ENCODE results near the gene TUBB4A. TPM values are rescaled to one million over a fixed set of nuclear protein-coding genes. Genes with fewer than 3 reads are reported as not detected.

The TUBB4A gene
- total and polyA plus RNA-seq, 10 of the 15 experiments (the other 5 are each of a cell fraction or from before 2014, with no cell fraction given): 0.29 to 22.4 (median 3.8) TPM

DNA sequence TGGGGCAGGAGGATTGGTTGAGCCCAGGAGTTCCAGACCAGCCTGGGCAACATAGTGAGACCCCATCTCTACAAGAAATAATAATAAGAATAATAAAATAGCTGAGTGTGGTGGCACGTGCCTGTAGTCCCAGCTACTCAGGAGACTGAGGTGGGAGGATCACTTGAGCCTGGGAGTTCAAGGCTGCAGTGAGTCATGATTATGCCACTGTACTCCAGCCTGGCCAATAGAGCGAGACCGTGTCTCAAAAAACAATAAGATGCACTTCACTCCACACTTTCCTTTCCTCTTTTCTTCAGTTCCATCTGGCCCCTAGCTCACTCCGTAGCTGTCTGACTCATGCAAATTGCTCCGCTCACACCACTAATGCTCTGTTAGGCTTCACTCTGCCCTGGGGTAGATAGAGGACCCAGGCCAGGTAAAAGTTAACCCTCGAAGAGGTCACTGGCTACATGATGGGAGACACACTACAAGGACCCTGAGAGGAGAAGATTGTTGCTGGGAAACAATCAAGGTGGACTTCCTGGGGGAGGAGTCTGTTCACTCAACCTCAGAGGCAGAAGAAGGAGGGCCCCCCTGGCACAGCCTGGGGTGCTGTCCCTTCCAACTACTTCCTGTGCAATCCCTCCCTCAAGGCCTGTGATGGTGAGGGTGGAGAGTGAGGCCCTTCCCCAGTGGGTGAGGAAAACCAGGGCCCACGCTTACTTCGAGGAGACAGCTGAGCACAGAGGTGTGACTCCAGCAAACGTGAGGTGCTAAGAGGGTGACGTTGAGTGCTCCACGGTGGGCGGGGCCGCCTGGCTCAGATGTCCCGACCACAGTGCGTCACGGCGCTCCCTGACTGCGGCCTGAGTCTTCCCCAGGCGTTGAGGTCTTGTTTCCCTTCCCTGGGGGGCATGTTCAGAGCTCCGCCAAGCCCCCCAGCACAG lies 19.9 kb upstream of the TUBB4A start:
- BruUV-seq (replicated peaks): TSS peak; percentile 79
- Histone ChIP-seq H3K4me2 (ENCODE audit: control insufficient read depth, insufficient read depth) (peak overlapping the region; percentile 93), H3K27ac (ENCODE audit: control insufficient read depth, insufficient read depth) (peak overlapping the region; percentile 99), H3K9ac (ENCODE audit: control insufficient read depth, insufficient read depth, low read length) (peak overlapping the region; percentile 69), H3K36me3 (ENCODE audit: control insufficient read depth in 2 of 2, insufficient read depth in 2 of 2, low read length in 1 of 2) (no peaks in the 10 kb centered on the region), H3K79me2 (ENCODE audit: control insufficient read depth, insufficient read depth, low read length) (peaks cover 8% of the 10 kb centered on the region), H3K4me1 (ENCODE audit: control insufficient read depth, insufficient read depth, low read length) (peaks cover 52% of the 10 kb centered on the region), H4K20me1 (ENCODE audit: control insufficient read depth, insufficient read depth) (no peaks in the 10 kb centered on the region), H3K9me3 (replicated peaks; ENCODE audit: control insufficient read depth, insufficient read depth, low read length) (no peaks in the 10 kb centered on the region; the same call in 1 of the 3 replicates), H2AFZ (ENCODE audit: control insufficient read depth, low read depth, low read length) (peak overlapping the region; percentile 80), H3K4me3 (peak overlapping the region; percentile 60), H3K27me3 (replicated peaks in 1 of 2; ENCODE audit: control insufficient read depth in 2 of 2, insufficient read depth in 2 of 2, low read length in 1 of 2) (no peaks in the 10 kb centered on the region)
- RAD21 ChIA-PET (ENCODE audit: unreplicated experiment): interaction anchor here (0.9 to 3.0 kb wide), 12 partner anchors 9 to 112 kb away, joined by 3 to 15 read pairs (median 6); partner anchors contain the start of gene TNFSF9
- 5% methylated on average over 20 of the region's 20 CpGs for WGBS (ENCODE audit: insufficient coverage, insufficient replicate concordance, low lambda C conversion rate, missing lambda C conversion rate)
- FAIRE-seq (peak; percentile 73), ATAC-seq (peak; percentile 70), DNase-seq (ENCODE audit: low read depth, low spot score) (peak; percentile 95)
- POLR2A ChIA-PET: interaction anchor here (0.6 to 4.0 kb wide), 11 partner anchors 9 to 251 kb away, joined by 3 to 23 read pairs (median 7); partner anchors contain the start of genes TNFSF14, TNFSF9 and VAV1
- CTCF ChIA-PET: interaction anchor here (0.6 to 3.7 kb wide), 9 partner anchors 14 to 342 kb away, joined by 3 to 13 read pairs (median 7); no protein-coding TSS in a partner anchor
- SMC1A ChIA-PET (ENCODE audit: uncharacterized antibody, unreplicated experiment): interaction anchor here (0.8 to 2.3 kb wide), 23 partner anchors 9 to 341 kb away, joined by 3 to 11 read pairs (median 4); partner anchors contain the start of genes SLC25A23 and TNFSF9
- in situ Hi-C loops (cut with MboI): loop anchor here (5.0 to 10.0 kb wide), 2 partner anchors 70 to 1183 kb away; partner anchors contain the start of genes CD70 and FCER2
- intact Hi-C loops (cut with micrococcal nuclease; ENCODE audit: unreplicated experiment): no loop called here
- TF ChIP-seq ZNF207 (IDR thresholded peaks at IDR 0.05; ENCODE audit: borderline replicate concordance) (peak; percentile 49; the same call in 1 of the 2 replicates), SMARCA5 (IDR thresholded peaks at IDR 0.05) (peak; percentile 88), MYC (IDR thresholded peaks at IDR 0.05; ENCODE audit: insufficient read depth, insufficient read length, insufficient replicate concordance, low read length, severe bottlenecking) (no peak), RB1 (IDR thresholded peaks at IDR 0.05; ENCODE audit: borderline replicate concordance) (peak; percentile 48; the same call in 1 of the 2 replicates), JUNB (IDR thresholded peaks at IDR 0.05) (no peak; the same call in 1 of the 2 replicates), NFYA (IDR thresholded peaks at IDR 0.05; ENCODE audit: borderline replicate concordance, low read depth, low read length) (no peak), NR2C1 (IDR thresholded peaks at IDR 0.05) (no peak; the same call in 1 of the 2 replicates), RBBP5 (conservative IDR thresholded peaks at IDR 0.05) (no peak), IKZF2 (IDR thresholded peaks at IDR 0.05) (peak; percentile 94 to 95), YY1 (IDR thresholded peaks at IDR 0.05; ENCODE audit: low read depth, low read length) (peak; percentile 32; the same call in 1 of the 2 replicates), NFXL1 (IDR thresholded peaks at IDR 0.05; ENCODE audit: borderline replicate concordance) (no peak), KAT2A (conservative IDR thresholded peaks at IDR 0.05; ENCODE audit: control insufficient read depth, low read depth, low read length) (no peak), SPI1 (IDR thresholded peaks at IDR 0.05; ENCODE audit: borderline replicate concordance, insufficient read depth, low read depth, low read length) (peak; percentile 73; the same call in 1 of the 2 replicates), GABPA (IDR thresholded peaks at IDR 0.05; ENCODE audit: low read depth) (no peak)
- TF ChIP-seq, protein P1, sequence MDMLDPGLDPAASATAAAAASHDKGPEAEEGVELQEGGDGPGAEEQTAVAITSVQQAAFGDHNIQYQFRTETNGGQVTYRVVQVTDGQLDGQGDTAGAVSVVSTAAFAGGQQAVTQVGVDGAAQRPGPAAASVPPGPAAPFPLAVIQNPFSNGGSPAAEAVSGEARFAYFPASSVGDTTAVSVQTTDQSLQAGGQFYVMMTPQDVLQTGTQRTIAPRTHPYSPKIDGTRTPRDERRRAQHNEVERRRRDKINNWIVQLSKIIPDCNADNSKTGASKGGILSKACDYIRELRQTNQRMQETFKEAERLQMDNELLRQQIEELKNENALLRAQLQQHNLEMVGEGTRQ (IDR thresholded peaks at IDR 0.05; ENCODE audit: borderline replicate concordance, low read depth, low read length): no peak
- TF ChIP-seq, protein P2, sequence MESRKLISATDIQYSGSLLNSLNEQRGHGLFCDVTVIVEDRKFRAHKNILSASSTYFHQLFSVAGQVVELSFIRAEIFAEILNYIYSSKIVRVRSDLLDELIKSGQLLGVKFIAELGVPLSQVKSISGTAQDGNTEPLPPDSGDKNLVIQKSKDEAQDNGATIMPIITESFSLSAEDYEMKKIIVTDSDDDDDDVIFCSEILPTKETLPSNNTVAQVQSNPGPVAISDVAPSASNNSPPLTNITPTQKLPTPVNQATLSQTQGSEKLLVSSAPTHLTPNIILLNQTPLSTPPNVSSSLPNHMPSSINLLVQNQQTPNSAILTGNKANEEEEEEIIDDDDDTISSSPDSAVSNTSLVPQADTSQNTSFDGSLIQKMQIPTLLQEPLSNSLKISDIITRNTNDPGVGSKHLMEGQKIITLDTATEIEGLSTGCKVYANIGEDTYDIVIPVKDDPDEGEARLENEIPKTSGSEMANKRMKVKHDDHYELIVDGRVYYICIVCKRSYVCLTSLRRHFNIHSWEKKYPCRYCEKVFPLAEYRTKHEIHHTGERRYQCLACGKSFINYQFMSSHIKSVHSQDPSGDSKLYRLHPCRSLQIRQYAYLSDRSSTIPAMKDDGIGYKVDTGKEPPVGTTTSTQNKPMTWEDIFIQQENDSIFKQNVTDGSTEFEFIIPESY (IDR thresholded peaks at IDR 0.05): 0 out of 2 replicates have a peak, but pooled peaks have one; percentile 12

All from GM12878 (cell line).